Activated CD4-positive, alpha-beta T cell treated with anti-CD3 and anti-CD28 coated beads, Interleukin-2, amount 10 ng/mL, durations not matched to agents 24 days and 14 days (primary cell): ENCODE measurements around the gene KIF1B. TPM values are rescaled to one million over a fixed set of nuclear protein-coding genes. Genes with fewer than 3 reads are reported as not detected.
A peak's percentile ranks its signal among the peaks of the same experiment; 100 is the strongest.

ENCODE experiments used
- DNase-seq: peaks from one replicate; pipeline ENCODE4 v3.0.0; 2022
- H3K27ac Mint-ChIP-seq: one replicate; pipeline ENCODE4 v1.8.0; 2022; ENCODE audit warnings: mild to moderate bottlenecking, mixed read lengths
- H3K27me3 Mint-ChIP-seq: one replicate; pipeline ENCODE4 v1.8.0; 2022; ENCODE audit warnings: mixed read lengths
- H3K36me3 Mint-ChIP-seq: one replicate; pipeline ENCODE4 v1.8.0; 2022; ENCODE audit warnings: low read depth, mild to moderate bottlenecking, mixed read lengths
- H3K4me1 Mint-ChIP-seq: one replicate; pipeline ENCODE4 v1.8.0; 2021; ENCODE audit warnings: mixed read lengths
- H3K4me3 Mint-ChIP-seq: one replicate; pipeline ENCODE4 v1.8.0; 2022; ENCODE audit warnings: mild to moderate bottlenecking, moderate library complexity, mixed read lengths
- H3K9me3 Mint-ChIP-seq: one replicate; pipeline ENCODE4 v1.8.0; 2021; ENCODE audit warnings: mixed read lengths
- intact Hi-C: fragments of 100-400 bp; cut with micrococcal nuclease; formaldehyde crosslinking; loops from one replicate; pipeline ENCODE4 v1.15.1; 2023
- total RNA-seq: library from RNA; stranded (reverse); gene quantifications from 2 replicates; pipeline ENCODE4 v1.2.3, GENCODE V29; 2022

KIF1B gene
- total RNA-seq, 1 donor from 2014 or later, result 19.3 TPM

- Mint-ChIP-seq H3K9me3 (no peaks in the 10 kb centered on the region), H3K27me3 (no peaks in the 10 kb centered on the region), H3K27ac (no peak overlapping the region), H3K36me3 (peaks cover 11% of the 10 kb centered on the region), H3K4me3 (no peak overlapping the region), H3K4me1 (peaks cover 20% of the 10 kb centered on the region)
- intact Hi-C loops, result no loop called here
- DNase-seq, result peak; percentile 37
Observed at GRCh38 chr1:10287023-10287645, 76.8 kb downstream of the KIF1B start.

DNA sequence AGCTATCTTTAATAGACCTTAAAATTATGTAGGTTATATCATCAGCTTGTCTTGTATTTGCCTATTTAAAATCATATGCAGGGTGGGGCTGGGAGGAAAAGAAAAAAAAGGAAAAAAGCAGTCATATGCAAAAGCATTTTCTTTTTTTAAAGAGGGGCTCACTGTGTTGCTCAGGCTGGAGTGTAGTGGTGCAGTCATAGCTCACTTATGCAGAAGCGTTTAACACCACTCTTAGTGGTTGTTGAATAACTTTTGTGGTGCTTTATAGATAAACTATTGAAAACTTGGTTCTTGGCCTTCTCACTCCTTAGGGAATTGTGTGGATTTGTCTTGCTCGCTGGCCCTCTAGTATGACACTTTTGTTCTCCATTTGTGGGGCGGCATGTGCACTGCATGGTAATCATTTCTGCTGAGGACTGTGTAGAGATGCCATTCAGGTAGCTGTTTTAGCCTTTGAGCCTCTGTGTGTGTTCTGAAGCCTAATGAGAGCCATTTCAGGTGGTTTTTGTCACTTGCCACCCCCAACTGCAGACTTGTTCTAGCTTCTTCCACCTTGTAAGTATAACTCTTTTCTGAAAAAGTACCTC is 77.8 kb downstream of the KIF1B start:
- intact Hi-C loops, result no loop called here
- Mint-ChIP-seq H3K27me3 (no peaks in the 10 kb centered on the region), H3K9me3 (no peaks in the 10 kb centered on the region), H3K4me3 (no peak overlapping the region), H3K36me3 (peaks cover 10% of the 10 kb centered on the region), H3K27ac (no peak overlapping the region), H3K4me1 (peaks cover 13% of the 10 kb centered on the region)
- DNase-seq, result no peak

GRCh38 chr1:10291705-10292104 is 81.3 kb downstream of the KIF1B start:
- H3K27me3 Mint-ChIP-seq, result no peaks in the 10 kb centered on the region
- no peaks in the 10 kb centered on the region for H3K9me3 Mint-ChIP-seq
- H3K36me3 Mint-ChIP-seq, result peaks cover 18% of the 10 kb centered on the region
- H3K27ac Mint-ChIP-seq, result no peak overlapping the region
- no peak for DNase-seq
- H3K4me1 Mint-ChIP-seq, result peaks cover 5% of the 10 kb centered on the region
- H3K4me3 Mint-ChIP-seq, result no peak overlapping the region
- intact Hi-C loops, result no loop called here

- intact Hi-C loops, result no loop called here
- Mint-ChIP-seq H3K4me3 (no peak overlapping the region), H3K9me3 (no peaks in the 10 kb centered on the region), H3K27me3 (no peaks in the 10 kb centered on the region), H3K36me3 (peaks cover 23% of the 10 kb centered on the region), H3K27ac (no peak overlapping the region), H3K4me1 (peaks cover 5% of the 10 kb centered on the region)
- DNase-seq, result no peak
Observed at GRCh38 chr1:10292188-10292587, 81.8 kb downstream of the KIF1B start.

GRCh38 chr1:10295481-10296085 is 85.2 kb downstream of the KIF1B start:
- H3K27ac Mint-ChIP-seq, result no peak overlapping the region
- no peaks in the 10 kb centered on the region for H3K27me3 Mint-ChIP-seq
- peaks cover 28% of the 10 kb centered on the region for H3K36me3 Mint-ChIP-seq
- H3K4me1 Mint-ChIP-seq, result peaks cover 2% of the 10 kb centered on the region
- H3K4me3 Mint-ChIP-seq, result no peak overlapping the region
- H3K9me3 Mint-ChIP-seq, result no peaks in the 10 kb centered on the region
- intact Hi-C loops, result no loop called here
- no peak for DNase-seq

GRCh38 chr1:10299151-10299550 is 88.8 kb downstream of the KIF1B start:
- no peaks in the 10 kb centered on the region for H3K9me3 Mint-ChIP-seq
- peaks cover 31% of the 10 kb centered on the region for H3K36me3 Mint-ChIP-seq
- H3K27me3 Mint-ChIP-seq, result no peaks in the 10 kb centered on the region
- peaks cover 2% of the 10 kb centered on the region for H3K4me1 Mint-ChIP-seq
- intact Hi-C loops, result no loop called here
- DNase-seq, result no peak
- H3K27ac Mint-ChIP-seq, result no peak overlapping the region
- no peak overlapping the region for H3K4me3 Mint-ChIP-seq

GRCh38 chr1:10302416-10302815 is 92.0 kb downstream of the KIF1B start:
- Mint-ChIP-seq H3K36me3 (peaks cover 22% of the 10 kb centered on the region), H3K4me3 (no peak overlapping the region), H3K9me3 (no peaks in the 10 kb centered on the region), H3K27me3 (no peaks in the 10 kb centered on the region), H3K27ac (no peak overlapping the region), H3K4me1 (peaks cover 2% of the 10 kb centered on the region)
- DNase-seq, result no peak
- intact Hi-C loops, result no loop called here

- no peak overlapping the region for H3K27ac Mint-ChIP-seq
- H3K27me3 Mint-ChIP-seq, result no peaks in the 10 kb centered on the region
- intact Hi-C loops, result no loop called here
- DNase-seq, result no peak
- peaks cover 19% of the 10 kb centered on the region for H3K36me3 Mint-ChIP-seq
- H3K4me3 Mint-ChIP-seq, result no peak overlapping the region
- H3K9me3 Mint-ChIP-seq, result no peaks in the 10 kb centered on the region
- H3K4me1 Mint-ChIP-seq, result peaks cover 2% of the 10 kb centered on the region
Observed at GRCh38 chr1:10304295-10304694, 93.9 kb downstream of the KIF1B start.

- intact Hi-C loops, result no loop called here
- Mint-ChIP-seq H3K27me3 (no peaks in the 10 kb centered on the region), H3K36me3 (peaks cover 19% of the 10 kb centered on the region), H3K27ac (no peak overlapping the region), H3K4me3 (no peak overlapping the region), H3K4me1 (peaks cover 2% of the 10 kb centered on the region), H3K9me3 (no peaks in the 10 kb centered on the region)
- no peak for DNase-seq
Observed at GRCh38 chr1:10306435-10306834, 96.1 kb downstream of the KIF1B start.

DNA sequence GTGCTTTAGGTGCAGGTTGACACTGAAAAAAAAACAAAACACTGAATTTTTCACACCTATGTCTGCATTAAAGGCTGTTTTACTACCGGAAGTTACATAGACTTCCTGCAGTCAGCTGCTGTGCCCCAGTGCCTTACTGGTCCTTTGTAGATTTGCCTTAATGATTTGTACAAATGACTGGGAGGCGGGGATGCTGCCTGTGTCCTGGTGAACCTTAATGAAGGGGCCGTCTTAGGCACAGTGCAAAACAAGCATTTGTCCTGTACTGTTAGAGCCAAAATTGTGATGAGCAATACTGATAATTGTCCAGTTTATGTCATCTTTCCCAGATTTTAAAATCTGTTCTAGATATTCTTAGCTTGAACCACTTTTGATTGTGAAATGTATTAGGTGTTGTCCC is 97.6 kb downstream of the KIF1B start:
- no peak for DNase-seq
- no peak overlapping the region for H3K27ac Mint-ChIP-seq
- no peak overlapping the region for H3K4me3 Mint-ChIP-seq
- intact Hi-C loops, result no loop called here
- H3K36me3 Mint-ChIP-seq, result peaks cover 16% of the 10 kb centered on the region
- no peaks in the 10 kb centered on the region for H3K27me3 Mint-ChIP-seq
- H3K4me1 Mint-ChIP-seq, result peaks cover 2% of the 10 kb centered on the region
- H3K9me3 Mint-ChIP-seq, result no peaks in the 10 kb centered on the region

- H3K4me3 Mint-ChIP-seq, result no peak overlapping the region
- H3K27me3 Mint-ChIP-seq, result no peaks in the 10 kb centered on the region
- peaks cover 5% of the 10 kb centered on the region for H3K36me3 Mint-ChIP-seq
- DNase-seq, result no peak
- H3K9me3 Mint-ChIP-seq, result no peaks in the 10 kb centered on the region
- H3K27ac Mint-ChIP-seq, result no peak overlapping the region
- intact Hi-C loops, result no loop called here
- H3K4me1 Mint-ChIP-seq, result peaks cover 2% of the 10 kb centered on the region
Observed at GRCh38 chr1:10309243-10310011, 99.1 kb downstream of the KIF1B start.

- no peaks in the 10 kb centered on the region for H3K9me3 Mint-ChIP-seq
- H3K27me3 Mint-ChIP-seq, result no peaks in the 10 kb centered on the region
- intact Hi-C loops, result no loop called here
- no peak overlapping the region for H3K27ac Mint-ChIP-seq
- H3K4me3 Mint-ChIP-seq, result no peak overlapping the region
- peaks cover 1% of the 10 kb centered on the region for H3K36me3 Mint-ChIP-seq
- peaks cover 3% of the 10 kb centered on the region for H3K4me1 Mint-ChIP-seq
- no peak for DNase-seq
Observed at GRCh38 chr1:10316752-10317151, 106.4 kb downstream of the KIF1B start.

DNA sequence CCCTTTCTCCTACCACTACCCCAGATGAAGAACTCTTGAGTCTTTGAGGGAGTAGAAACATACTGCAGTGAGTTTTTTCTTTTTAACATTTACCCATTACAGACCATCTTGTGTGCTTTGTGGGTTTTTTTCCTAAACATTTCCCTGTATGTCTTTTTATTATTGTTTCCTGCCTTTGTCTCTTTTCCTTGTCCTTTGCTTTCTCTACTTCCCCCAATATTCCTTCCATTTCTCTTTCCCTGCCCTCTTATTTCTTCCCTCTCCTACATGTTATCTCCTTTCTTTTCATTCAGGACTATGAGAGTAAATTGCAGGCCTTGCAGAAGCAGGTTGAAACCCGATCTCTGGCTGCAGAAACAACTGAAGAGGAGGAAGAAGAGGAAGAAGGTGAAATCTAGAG is 109.4 kb downstream of the KIF1B start:
- H3K9me3 Mint-ChIP-seq, result no peaks in the 10 kb centered on the region
- intact Hi-C loops, result no loop called here
- peaks cover 3% of the 10 kb centered on the region for H3K4me1 Mint-ChIP-seq
- H3K4me3 Mint-ChIP-seq, result no peak overlapping the region
- H3K27ac Mint-ChIP-seq, result no peak overlapping the region
- H3K36me3 Mint-ChIP-seq, result peaks cover 12% of the 10 kb centered on the region
- no peak for DNase-seq
- no peaks in the 10 kb centered on the region for H3K27me3 Mint-ChIP-seq

DNA sequence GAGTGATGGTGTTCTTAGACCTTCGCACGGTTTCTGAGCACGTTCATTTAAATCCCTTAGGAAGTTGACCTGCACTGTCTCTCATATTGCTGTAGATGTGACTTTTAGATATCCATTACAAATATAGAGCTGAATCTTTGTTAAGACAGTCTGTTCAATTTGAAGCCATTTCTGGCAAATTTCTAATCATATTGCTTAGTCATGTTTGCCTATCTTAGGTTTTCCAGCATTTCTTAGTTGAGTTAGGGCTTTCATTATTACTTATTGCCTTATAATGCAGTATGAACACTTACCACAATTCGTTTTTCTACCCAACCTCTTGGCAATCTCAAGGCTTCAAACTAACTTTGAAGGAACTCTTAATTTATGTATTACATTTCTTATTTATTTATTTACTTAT is 110.0 kb downstream of the KIF1B start:
- peaks cover 3% of the 10 kb centered on the region for H3K4me1 Mint-ChIP-seq
- no peaks in the 10 kb centered on the region for H3K9me3 Mint-ChIP-seq
- no peak overlapping the region for H3K4me3 Mint-ChIP-seq
- H3K36me3 Mint-ChIP-seq, result peaks cover 13% of the 10 kb centered on the region
- intact Hi-C loops, result no loop called here
- H3K27ac Mint-ChIP-seq, result no peak overlapping the region
- no peak for DNase-seq
- no peaks in the 10 kb centered on the region for H3K27me3 Mint-ChIP-seq
